Suprapubic skin (tissue), 4 donors: Measurements from ENCODE around the gene ADRA1B.

Source experiments
- EP300 ChIP-seq: sonication (generic); formaldehyde crosslinking; IDR thresholded peaks from one replicate; pipeline ENCODE4 v1.6.1; 2017; ENCODE audit warnings: antibody characterized with exemption
- POLR2A ChIP-seq, 2 donors: fragments of 450-650 bp; IDR thresholded peaks; one replicate each; pipeline ENCODE4 v1.6.1; 2017; ENCODE audit warnings: antibody characterized with exemption in 2 of 2, mild to moderate bottlenecking in 2 of 2, moderate library complexity in 2 of 2
- POLR2AphosphoS5 ChIP-seq, 3 donors: sonication (generic); formaldehyde crosslinking; IDR thresholded peaks; one replicate each; pipeline ENCODE4 v1.6.1; 2017; ENCODE audit warnings: antibody characterized with exemption in 3 of 3
- TF ChIP-seq, protein P1 (sequence below), 2 donors: fragments of 200-600 bp in 1 of 2; fragments of 450-650 bp in 1 of 2; sonication (generic) in 1 of 2; IDR thresholded peaks; one replicate each; pipeline ENCODE4 v1.5.1; 2016 to 2019; ENCODE audit warnings: antibody characterized with exemption in 2 of 2, mild to moderate bottlenecking in 1 of 2, moderate library complexity in 1 of 2

DNA sequence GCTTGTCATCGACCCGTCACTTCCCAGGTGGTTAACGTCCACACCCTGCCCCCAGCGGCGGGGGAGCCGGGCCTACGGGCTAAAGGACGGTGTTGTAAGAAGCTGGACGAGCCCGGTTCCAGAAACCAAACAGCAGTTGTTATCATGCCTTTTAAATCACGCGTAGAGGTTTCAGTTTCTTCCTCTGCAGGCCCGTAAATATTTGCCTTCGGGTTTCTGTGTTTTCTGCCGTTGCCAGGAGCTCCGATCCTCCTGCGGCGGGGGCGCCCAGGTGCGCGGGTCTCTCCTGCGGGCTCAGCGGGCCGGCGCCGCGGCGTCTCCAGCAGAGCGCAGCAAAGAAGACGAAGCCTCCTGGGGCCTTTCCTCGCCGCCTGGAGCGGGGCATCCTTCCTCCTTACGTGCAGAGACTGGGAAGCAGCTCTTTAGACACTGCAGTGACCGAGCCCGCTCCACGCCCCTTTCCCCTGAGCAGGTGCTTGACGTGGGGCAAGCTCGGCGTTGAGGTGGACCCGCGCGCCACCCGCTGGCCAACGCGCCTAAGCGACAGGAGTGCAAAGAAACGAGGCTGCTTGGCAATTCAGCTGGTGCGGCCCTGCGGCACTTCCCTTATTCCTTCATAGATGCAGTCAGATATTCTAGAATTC, 70.9 kb downstream of the ADRA1B start:
- TF ChIP-seq, protein P1, sequence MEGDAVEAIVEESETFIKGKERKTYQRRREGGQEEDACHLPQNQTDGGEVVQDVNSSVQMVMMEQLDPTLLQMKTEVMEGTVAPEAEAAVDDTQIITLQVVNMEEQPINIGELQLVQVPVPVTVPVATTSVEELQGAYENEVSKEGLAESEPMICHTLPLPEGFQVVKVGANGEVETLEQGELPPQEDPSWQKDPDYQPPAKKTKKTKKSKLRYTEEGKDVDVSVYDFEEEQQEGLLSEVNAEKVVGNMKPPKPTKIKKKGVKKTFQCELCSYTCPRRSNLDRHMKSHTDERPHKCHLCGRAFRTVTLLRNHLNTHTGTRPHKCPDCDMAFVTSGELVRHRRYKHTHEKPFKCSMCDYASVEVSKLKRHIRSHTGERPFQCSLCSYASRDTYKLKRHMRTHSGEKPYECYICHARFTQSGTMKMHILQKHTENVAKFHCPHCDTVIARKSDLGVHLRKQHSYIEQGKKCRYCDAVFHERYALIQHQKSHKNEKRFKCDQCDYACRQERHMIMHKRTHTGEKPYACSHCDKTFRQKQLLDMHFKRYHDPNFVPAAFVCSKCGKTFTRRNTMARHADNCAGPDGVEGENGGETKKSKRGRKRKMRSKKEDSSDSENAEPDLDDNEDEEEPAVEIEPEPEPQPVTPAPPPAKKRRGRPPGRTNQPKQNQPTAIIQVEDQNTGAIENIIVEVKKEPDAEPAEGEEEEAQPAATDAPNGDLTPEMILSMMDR (IDR thresholded peaks at IDR 0.05), result peak; percentile 40 to 62
- TF ChIP-seq POLR2A (IDR thresholded peaks at IDR 0.05) (no peak), POLR2AphosphoS5 (IDR thresholded peaks at IDR 0.05) (no peak), EP300 (no peak)
